Ovary (tissue), 9 donors: ENCODE results near the gene MED22. TPM values are rescaled to one million over a fixed set of nuclear protein-coding genes. Genes with fewer than 3 reads are reported as not detected.
"Not testable (repeated sequence)": the region's sequence is repeated elsewhere in the genome, so short reads cannot be mapped to it uniquely, and the experiment has no call there.

Experiments
- DNase-seq, 5 donors: peaks; one replicate each; pipeline ENCODE4 v3.0.0-alpha.2; 2019 to 2020
- H3K27ac ChIP-seq, 2 donors: fragments of 200-600 bp; one replicate each; pipeline versions ENCODE4 v1.5.1 to v1.8.0; 2019 to 2022
- H3K27me3 ChIP-seq: fragments of 200-600 bp; one replicate; pipeline ENCODE4 v1.8.0; 2022
- H3K36me3 ChIP-seq: fragments of 200-600 bp; sonication (generic); one replicate; pipeline ENCODE4 v1.5.1; 2019
- H3K4me1 ChIP-seq: one replicate; pipeline ENCODE4 v1.8.1; 2013; ENCODE audit warnings: mild to moderate bottlenecking, moderate library complexity; ENCODE audit not compliant: insufficient read depth
- H3K4me3 ChIP-seq: fragments of 200-600 bp; sonication (generic); one replicate; pipeline ENCODE4 v1.5.1; 2017
- H3K9me3 ChIP-seq, 2 donors: fragments of 200-600 bp in 1 of 2; sonication (generic) in 1 of 2; one replicate each; pipeline versions ENCODE4 v1.5.1 to v1.8.1; 2013 to 2019; ENCODE audit warnings: mild to moderate bottlenecking in 1 of 2, moderate library complexity in 1 of 2
- EP300 ChIP-seq: sonication (generic); formaldehyde crosslinking; IDR thresholded peaks from one replicate; pipeline ENCODE4 v1.6.1; 2017; ENCODE audit warnings: antibody characterized with exemption
- POLR2A ChIP-seq: fragments of 450-650 bp; IDR thresholded peaks from one replicate; pipeline ENCODE4 v1.6.1; 2017; ENCODE audit warnings: antibody characterized with exemption, mild to moderate bottlenecking, moderate library complexity
- WGBS, 3 donors: extraction: QIAGEN DNeasy Blood & Tissue Kit in 1 of 3; methylation state at CpG; one replicate each; pipeline versions ENCODE4 v1.1.5 to v1.1.7; 2013 to 2017; 5-methylcytosine and 5-hydroxymethylcytosine counted together
- intact Hi-C, 4 donors: fragments of 100-400 bp; cut with DNase I; formaldehyde crosslinking; loops; one replicate each; pipeline versions ENCODE4 v1.11.0 to v1.15.1; 2022 to 2023
- polyA plus RNA-seq, 2 donors: library from polyadenylated mRNA; stranded (reverse); fragments of 200-250 nt in 1 of 2; fragments of 350-450 nt in 1 of 2; fragmentation: Illumina TruSeq in 1 of 2; extraction: RNeasy Lipid Tissue Mini Kit (QIAGEN cat#74804) in 1 of 2; gene quantifications; one replicate each; pipeline ENCODE4 v1.2.3, GENCODE V29; 2013 to 2014
- total RNA-seq, 7 donors: library from RNA; depleted of rRNA in 2 of 7; stranded (reverse); fragments of >200 nt in 2 of 7; fragmentation: NEBNext Ultra II Directional in 3 of 7; extraction: Animal tissue kit (Norgen Biotek cat#: 25700) in 3 of 7; gene quantifications; one replicate each; pipeline versions ENCODE4 v1.1.0 to v1.2.4, GENCODE V29; 2016 to 2023
- TF ChIP-seq, protein P1 (sequence below), 3 donors: fragments of 450-650 bp in 2 of 3; fragments of 200-600 bp in 1 of 3; IDR thresholded peaks; one replicate each; pipeline versions ENCODE4 v1.5.1 to v1.8.0; 2016 to 2022; ENCODE audit warnings: antibody characterized with exemption in 3 of 3, mild to moderate bottlenecking in 1 of 3
- donor health status: DM: no; HTN: no; CAD: no; lungs with moderate emphysema.
- donor health status: DM: no; HTN: no; CAD: no.
- donor health status: Bipolar disorder and iron deficiency.
- donor health status: DM: yes; HTN: yes; CAD: no.
- donor health status: DM: no; HTN: no; CAD: no.
- donor health status: DM: yes; HTN: yes; CAD: no.

The MED22 gene
- total and polyA plus RNA-seq, 9 donors, result 8.3 to 43.8 (median 27.3) TPM

DNA sequence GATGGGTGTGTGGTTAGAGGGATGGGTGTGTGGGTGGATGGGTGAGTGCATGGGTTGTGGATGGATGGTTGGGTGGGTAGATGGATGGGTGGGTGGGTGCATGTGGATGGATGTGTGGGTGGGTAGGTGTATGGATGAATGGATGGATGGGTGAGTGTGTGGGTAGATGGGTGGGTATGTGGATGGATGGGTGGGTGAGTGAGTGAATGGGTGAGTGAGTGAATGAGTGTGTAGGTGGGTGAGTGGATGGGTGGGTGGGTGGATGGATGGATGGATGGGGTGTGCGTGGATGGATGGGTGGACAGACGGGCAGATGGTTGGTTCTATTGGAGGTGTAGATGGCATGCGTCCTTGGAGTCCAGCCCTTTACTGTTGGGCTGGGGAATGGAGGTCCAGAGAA is 45.5 kb upstream of the MED22 start:
- H3K9me3 ChIP-seq, result no peaks in the 10 kb centered on the region
- H3K4me1 ChIP-seq, result no peaks in the 10 kb centered on the region
- no peaks in the 10 kb centered on the region for H3K36me3 ChIP-seq
- H3K27me3 ChIP-seq, result no peaks in the 10 kb centered on the region
- TF ChIP-seq, protein P1, sequence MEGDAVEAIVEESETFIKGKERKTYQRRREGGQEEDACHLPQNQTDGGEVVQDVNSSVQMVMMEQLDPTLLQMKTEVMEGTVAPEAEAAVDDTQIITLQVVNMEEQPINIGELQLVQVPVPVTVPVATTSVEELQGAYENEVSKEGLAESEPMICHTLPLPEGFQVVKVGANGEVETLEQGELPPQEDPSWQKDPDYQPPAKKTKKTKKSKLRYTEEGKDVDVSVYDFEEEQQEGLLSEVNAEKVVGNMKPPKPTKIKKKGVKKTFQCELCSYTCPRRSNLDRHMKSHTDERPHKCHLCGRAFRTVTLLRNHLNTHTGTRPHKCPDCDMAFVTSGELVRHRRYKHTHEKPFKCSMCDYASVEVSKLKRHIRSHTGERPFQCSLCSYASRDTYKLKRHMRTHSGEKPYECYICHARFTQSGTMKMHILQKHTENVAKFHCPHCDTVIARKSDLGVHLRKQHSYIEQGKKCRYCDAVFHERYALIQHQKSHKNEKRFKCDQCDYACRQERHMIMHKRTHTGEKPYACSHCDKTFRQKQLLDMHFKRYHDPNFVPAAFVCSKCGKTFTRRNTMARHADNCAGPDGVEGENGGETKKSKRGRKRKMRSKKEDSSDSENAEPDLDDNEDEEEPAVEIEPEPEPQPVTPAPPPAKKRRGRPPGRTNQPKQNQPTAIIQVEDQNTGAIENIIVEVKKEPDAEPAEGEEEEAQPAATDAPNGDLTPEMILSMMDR (IDR thresholded peaks at IDR 0.05), result no peak
- TF ChIP-seq EP300 (no peak), POLR2A (no peak)
- intact Hi-C loops, result no loop called here
- no peak overlapping the region for H3K4me3 ChIP-seq
- no peak for DNase-seq
- WGBS, 3 donors, result 83 to 89% (median 84%) methylated on average over 3 of the region's 3 CpGs
- H3K27ac ChIP-seq, result no peak overlapping the region

DNA sequence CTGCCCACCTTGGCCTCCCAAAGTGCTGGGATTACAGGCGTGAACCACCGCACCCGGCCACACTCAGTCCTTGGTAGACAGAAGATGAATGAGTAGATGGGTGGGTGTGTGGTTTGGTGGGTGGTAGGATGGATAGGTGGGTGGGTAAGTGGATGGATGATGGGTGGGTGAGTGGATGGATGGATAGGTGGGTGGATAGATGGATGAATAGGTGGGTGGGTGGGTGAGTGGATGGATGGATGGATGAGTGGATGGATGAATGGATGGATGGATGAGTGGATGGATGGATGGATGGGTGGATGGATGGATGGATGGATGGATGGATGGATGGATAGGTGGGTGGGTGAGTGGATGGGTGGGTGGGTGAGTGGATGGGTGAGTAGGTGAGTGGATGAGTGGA is 44.4 kb upstream of the MED22 start:
- H3K9me3 ChIP-seq, H3K27ac ChIP-seq, H3K36me3 ChIP-seq, H3K4me1 ChIP-seq, intact Hi-C loops, H3K27me3 ChIP-seq, DNase-seq, H3K4me3 ChIP-seq: not testable (repeated sequence)
- 92 to 94% (median 92%) methylated on average over 3 of the region's 3 CpGs for WGBS, 3 donors

DNA sequence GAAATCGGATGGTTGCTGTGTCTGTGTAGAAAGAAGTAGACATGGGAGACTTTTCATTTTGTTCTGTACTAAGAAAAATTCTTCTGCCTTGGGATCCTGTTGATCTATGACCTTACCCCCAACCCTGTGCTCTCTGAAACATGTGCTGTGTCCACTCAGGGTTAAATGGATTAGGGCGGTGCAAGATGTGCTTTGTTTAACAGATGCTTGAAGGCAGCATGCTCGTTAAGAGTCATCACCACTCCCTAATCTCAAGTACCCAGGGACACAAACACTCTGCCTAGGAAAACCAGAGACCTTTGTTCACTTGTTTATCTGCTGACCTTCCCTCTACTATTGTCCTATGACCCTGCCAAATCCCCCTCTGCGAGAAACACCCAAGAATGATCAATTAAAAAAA is 43.5 kb upstream of the MED22 start:
- intact Hi-C loops, DNase-seq, H3K9me3 ChIP-seq, H3K27me3 ChIP-seq, H3K27ac ChIP-seq, H3K36me3 ChIP-seq, H3K4me3 ChIP-seq, H3K4me1 ChIP-seq: not testable (repeated sequence)
- WGBS, 3 donors, result 43 to 59% (median 45%) methylated on average over 3 of the region's 4 CpGs

DNA sequence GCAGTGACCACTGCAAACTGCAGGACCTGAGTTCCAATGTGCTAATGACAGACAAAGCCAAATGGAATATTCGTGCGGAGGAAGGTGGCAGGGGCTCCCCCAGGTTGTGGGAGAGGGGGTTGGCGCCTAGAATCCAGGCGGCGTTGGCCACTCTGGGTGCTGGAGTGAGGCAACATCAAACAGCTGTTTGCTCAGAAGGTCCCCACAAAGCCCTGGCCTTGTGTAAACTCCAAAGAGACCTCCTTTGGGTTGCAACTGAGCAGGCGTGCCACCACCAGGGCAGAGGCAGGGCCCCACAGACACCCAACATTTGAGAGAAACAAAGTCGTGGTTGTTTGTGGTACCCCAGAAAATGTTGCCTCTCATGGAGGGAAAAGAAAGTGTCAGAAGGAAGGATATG is 42.8 kb upstream of the MED22 start:
- Histone ChIP-seq H3K4me1 (no peaks in the 10 kb centered on the region), H3K4me3 (no peak overlapping the region), H3K9me3 (no peaks in the 10 kb centered on the region), H3K36me3 (no peaks in the 10 kb centered on the region), H3K27me3 (no peaks in the 10 kb centered on the region), H3K27ac (no peak overlapping the region)
- no peak for TF ChIP-seq POLR2A
- TF ChIP-seq, protein P1 (IDR thresholded peaks at IDR 0.05), result no peak
- WGBS, 3 donors, result 73 to 87% (median 75%) methylated on average over 7 of the region's 7 CpGs
- intact Hi-C loops, result no loop called here
- DNase-seq, result no peak

DNA sequence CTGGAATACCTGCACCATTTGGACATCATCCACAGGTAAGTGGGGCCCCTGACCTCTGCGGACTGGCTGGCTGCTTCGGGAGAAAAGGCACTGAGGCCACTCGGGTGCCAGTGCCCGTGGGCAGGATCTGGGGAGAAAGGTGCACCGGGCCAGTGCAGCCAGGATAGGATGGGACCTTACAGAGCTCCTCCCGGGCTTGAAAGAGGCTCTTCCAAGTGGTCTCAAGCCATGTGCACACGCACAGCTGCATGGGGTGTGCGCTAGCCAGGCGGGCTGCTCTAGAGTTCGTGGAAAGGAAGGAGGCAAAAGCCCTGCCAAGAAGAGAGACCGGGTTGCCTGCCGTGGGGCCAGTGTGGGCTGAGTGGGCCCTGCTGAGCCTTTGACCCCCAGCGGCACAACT is 41.6 kb upstream of the MED22 start:
- no peaks in the 10 kb centered on the region for H3K36me3 ChIP-seq
- H3K4me3 ChIP-seq, result no peak overlapping the region
- TF ChIP-seq POLR2A (no peak), EP300 (no peak)
- TF ChIP-seq, protein P1 (IDR thresholded peaks at IDR 0.05), result no peak
- H3K4me1 ChIP-seq, result no peaks in the 10 kb centered on the region
- 77 to 83% (median 79%) methylated on average over 13 of the region's 13 CpGs for WGBS, 3 donors
- intact Hi-C loops, result no loop called here
- H3K9me3 ChIP-seq, result no peaks in the 10 kb centered on the region
- no peak for DNase-seq
- no peak overlapping the region for H3K27ac ChIP-seq
- H3K27me3 ChIP-seq, result no peaks in the 10 kb centered on the region

DNA sequence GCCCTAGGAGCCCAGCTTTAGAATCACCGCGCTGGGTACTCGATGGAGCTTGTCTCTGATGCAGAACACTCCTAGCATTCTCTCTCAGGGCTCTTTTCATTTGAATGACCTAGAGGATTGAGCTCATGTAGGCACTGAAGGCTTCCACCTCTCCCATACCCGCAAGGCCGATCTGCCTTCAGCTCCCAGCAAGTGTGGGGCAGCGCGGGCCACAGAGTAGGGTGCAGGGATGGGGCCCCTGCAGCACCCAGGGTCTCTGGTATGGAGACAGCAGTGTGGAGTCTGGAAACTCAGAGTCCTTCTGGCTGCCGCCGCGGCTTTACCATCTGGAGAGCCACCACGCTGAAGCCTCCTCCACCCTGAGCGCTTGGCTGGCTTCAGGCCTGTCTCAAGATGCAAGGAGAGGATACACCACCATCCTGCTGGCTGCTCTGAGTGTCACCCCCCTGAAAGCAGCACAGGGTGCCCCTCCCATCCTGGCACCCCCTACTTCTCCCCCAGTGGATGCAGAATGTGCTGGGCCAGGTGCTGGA is 41.2 kb upstream of the MED22 start:
- TF ChIP-seq EP300, result no peak
- TF ChIP-seq, protein P1 (IDR thresholded peaks at IDR 0.05), result no peak

More for the DNA sequence above, 41.2 kb upstream of the MED22 start:
- DNase-seq, result no peak
- WGBS, 3 donors, result 88 to 97% (median 95%) methylated on average over 12 of the region's 12 CpGs
- intact Hi-C loops, result no loop called here
- H3K27ac ChIP-seq, result no peak overlapping the region
- no peaks in the 10 kb centered on the region for H3K36me3 ChIP-seq
- no peak overlapping the region for H3K4me3 ChIP-seq
- H3K9me3 ChIP-seq, result no peaks in the 10 kb centered on the region
- H3K27me3 ChIP-seq, result no peaks in the 10 kb centered on the region
- no peaks in the 10 kb centered on the region for H3K4me1 ChIP-seq
